Liver (tissue), 9 donors: ENCODE measurements around the gene WWP2. TPM values are rescaled to one million over a fixed set of nuclear protein-coding genes. Genes with fewer than 3 reads are reported as not detected.

ENCODE experiments used
- DNase-seq: peaks from one replicate; pipeline ENCODE4 v3.0.0-alpha.2; 2017; ENCODE audit warnings: low spot score
- H3K27ac ChIP-seq, 2 donors: one replicate each; pipeline ENCODE4 v1.7.0; 2013; ENCODE audit warnings: inconsistent platforms in 2 of 2, low read length in 2 of 2, control low read depth in 1 of 2, low read depth in 1 of 2, mild to moderate bottlenecking in 1 of 2
- H3K27me3 ChIP-seq, 4 donors: one replicate each; pipeline versions ENCODE4 v1.6.1 to v1.7.0; 2013; ENCODE audit warnings: low read length in 3 of 4, inconsistent platforms in 1 of 4, mild to moderate bottlenecking in 1 of 4, moderate library complexity in 1 of 4; ENCODE audit not compliant: control insufficient read depth in 4 of 4, insufficient read depth in 4 of 4
- H3K36me3 ChIP-seq, 4 donors: one replicate each; pipeline versions ENCODE4 v1.6.1 to v1.7.0; 2013; ENCODE audit warnings: low read length in 3 of 4, mild to moderate bottlenecking in 3 of 4, low read depth in 1 of 4, moderate library complexity in 1 of 4; ENCODE audit not compliant: control insufficient read depth in 4 of 4, insufficient read depth in 3 of 4
- H3K4me1 ChIP-seq, 4 donors: one replicate each; pipeline versions ENCODE4 v1.6.1 to v1.7.0; 2013; ENCODE audit warnings: low read length in 3 of 4, mild to moderate bottlenecking in 3 of 4, moderate library complexity in 1 of 4; ENCODE audit not compliant: control insufficient read depth in 4 of 4, insufficient read depth in 4 of 4
- H3K4me3 ChIP-seq, 3 donors: one replicate each; pipeline versions ENCODE4 v1.6.1 to v1.7.0; 2013; ENCODE audit warnings: low read length in 3 of 3, control low read depth in 1 of 3, low read depth in 1 of 3, mild to moderate bottlenecking in 1 of 3
- H3K9ac ChIP-seq, 2 donors: one replicate each; pipeline ENCODE4 v1.7.0; 2013; ENCODE audit warnings: low read length in 2 of 2, mild to moderate bottlenecking in 2 of 2, moderate library complexity in 2 of 2, control low read depth in 1 of 2, low read depth in 1 of 2
- H3K9me3 ChIP-seq, 4 donors: one replicate each; pipeline versions ENCODE4 v1.6.1 to v1.7.0; 2013; ENCODE audit warnings: low read length in 3 of 4; ENCODE audit not compliant: control insufficient read depth in 4 of 4
- ATF3 ChIP-seq: IDR thresholded peaks from 2 replicates; pipeline ENCODE4 v1.6.1; 2016; ENCODE audit warnings: antibody characterized with exemption
- EGR1 ChIP-seq, 2 donors: IDR thresholded peaks; 2 replicates each; pipeline ENCODE4 v1.6.1; 2016 to 2018; ENCODE audit warnings: antibody characterized with exemption in 2 of 2, low read depth in 2 of 2
- FOXA1 ChIP-seq: IDR thresholded peaks from 2 replicates; pipeline ENCODE4 v1.6.1; 2016; ENCODE audit warnings: antibody characterized with exemption
- GABPA ChIP-seq, 2 donors: IDR thresholded peaks in 1 of 2; conservative IDR thresholded peaks in 1 of 2; 2 replicates each; pipeline ENCODE4 v1.6.1; 2016; ENCODE audit warnings: antibody characterized with exemption in 2 of 2, mild to moderate bottlenecking in 1 of 2, moderate library complexity in 1 of 2
- HNF4G ChIP-seq: IDR thresholded peaks from 2 replicates; pipeline ENCODE4 v1.6.1; 2016; ENCODE audit warnings: antibody characterized with exemption
- JUND ChIP-seq, 2 donors: IDR thresholded peaks; 2 replicates each; pipeline ENCODE4 v1.6.1; 2016; ENCODE audit warnings: antibody characterized with exemption in 2 of 2
- NR2F2 ChIP-seq: IDR thresholded peaks from 2 replicates; pipeline ENCODE4 v1.6.1; 2016; ENCODE audit warnings: antibody characterized with exemption
- RAD21 ChIP-seq, 2 donors: IDR thresholded peaks; 2 replicates each; pipeline ENCODE4 v1.6.1; 2016; ENCODE audit warnings: antibody characterized with exemption in 2 of 2, mild to moderate bottlenecking in 2 of 2
- RXRA ChIP-seq, 2 donors: IDR thresholded peaks; 2 replicates each; pipeline ENCODE4 v1.6.1; 2017 to 2018; ENCODE audit warnings: antibody characterized with exemption in 2 of 2, mild to moderate bottlenecking in 1 of 2
- SP1 ChIP-seq: IDR thresholded peaks from 2 replicates; pipeline ENCODE4 v1.6.1; 2018; ENCODE audit warnings: antibody characterized with exemption, mild to moderate bottlenecking
- TAF1 ChIP-seq: conservative IDR thresholded peaks from 2 replicates; pipeline ENCODE4 v1.6.1; 2016; ENCODE audit warnings: antibody characterized with exemption, mild to moderate bottlenecking
- YY1 ChIP-seq: IDR thresholded peaks from 2 replicates; pipeline ENCODE4 v1.6.1; 2016; ENCODE audit warnings: antibody characterized with exemption, mild to moderate bottlenecking
- ZBTB33 ChIP-seq: IDR thresholded peaks from 2 replicates; pipeline ENCODE4 v1.6.1; 2016; ENCODE audit warnings: antibody characterized with exemption
- WGBS: extraction: QIAGEN DNeasy Blood & Tissue Kit; methylation state at CpG from one replicate; pipeline ENCODE4 v1.1.7; 2013; 5-methylcytosine and 5-hydroxymethylcytosine counted together
- polyA plus RNA-seq, 2 donors: library from polyadenylated mRNA; stranded (reverse) in 1 of 2; unstranded in 1 of 2; fragments of 200-250 nt in 1 of 2; fragments of >200 nt in 1 of 2; fragmentation: Nextera tagmentation in 1 of 2; extraction: Ambion mirVana in 1 of 2; gene quantifications; one replicate each; pipeline versions ENCODE4 v1.2.1 to v1.2.3, GENCODE V29; 2013 to 2015
- total RNA-seq, 2 donors: library from RNA; depleted of rRNA; stranded (reverse); fragments of >200 nt; gene quantifications; one replicate each; pipeline ENCODE4 v1.2.3, GENCODE V29; 2014
- TF ChIP-seq, protein P1 (sequence below): fragments of 150-350 bp; IDR thresholded peaks from 2 replicates; pipeline ENCODE4 v1.5.1; 2017; ENCODE audit warnings: improper control_type of control experiment, low read depth, low read length; ENCODE audit not compliant: missing input control
- TF ChIP-seq, protein P2 (sequence below): IDR thresholded peaks from 2 replicates; pipeline ENCODE4 v1.6.1; 2016; ENCODE audit warnings: antibody characterized with exemption
- TF ChIP-seq, protein P3 (sequence below): IDR thresholded peaks from 2 replicates; pipeline ENCODE4 v1.6.1; 2016; ENCODE audit warnings: antibody characterized with exemption, mild to moderate bottlenecking
- donor health status: healthy.
- donor health status: healthy.
- donor health status: healthy.
- donor health status: healthy.
- donor health status: healthy.

Gene WWP2
- total and polyA plus RNA-seq, 4 donors: 8.6 to 22.7 (median 13.6) TPM

DNA sequence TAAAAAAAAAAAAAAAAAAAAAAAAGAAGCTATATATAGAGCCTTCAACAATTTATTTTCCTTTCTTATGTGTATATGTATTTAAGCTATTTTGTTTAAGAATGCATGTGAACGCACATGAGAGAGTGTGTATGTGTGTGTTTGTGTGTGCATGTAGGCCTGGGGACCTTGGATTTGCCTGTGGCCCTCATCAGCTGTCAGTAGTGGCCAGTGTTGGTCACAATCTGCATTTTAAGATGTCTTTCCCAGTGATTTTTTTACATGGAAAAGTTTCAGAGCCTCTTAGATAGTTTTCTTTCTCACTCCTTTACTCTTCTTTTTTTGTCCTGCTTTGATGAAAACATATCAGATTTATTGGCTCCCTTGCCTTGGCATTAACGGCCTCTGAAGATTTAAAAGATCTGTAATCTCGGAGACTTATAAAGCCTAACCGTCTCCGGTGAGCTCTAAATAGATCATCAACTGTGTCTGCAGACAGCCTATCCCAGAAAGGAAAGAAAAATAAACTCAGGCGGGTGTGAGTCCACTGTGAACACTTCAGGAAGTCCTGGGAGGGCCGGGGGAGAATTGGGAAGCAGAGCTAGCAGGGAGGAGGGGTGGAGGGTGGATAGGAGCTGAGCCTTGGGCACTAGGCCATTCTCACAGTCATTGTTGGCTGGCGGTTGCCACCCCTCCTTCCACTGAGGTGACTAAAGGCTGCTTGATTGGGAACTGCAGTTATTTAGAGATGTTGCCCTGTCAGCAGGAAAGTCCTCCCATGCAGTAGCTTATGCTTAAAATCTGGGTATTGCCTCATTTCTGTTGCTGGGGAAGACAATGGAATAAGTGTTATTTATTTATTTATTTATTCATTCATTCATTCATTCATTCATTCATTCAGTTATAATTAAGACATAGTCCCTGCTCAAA lies 86.8 kb downstream of the WWP2 start:
- H3K27me3 ChIP-seq: no peaks in the 10 kb centered on the region
- no peaks in the 10 kb centered on the region for H3K9me3 ChIP-seq
- no peak overlapping the region for H3K4me3 ChIP-seq
- WGBS: 69% methylated on average over 8 of the region's 8 CpGs
- TF ChIP-seq, protein P1, sequence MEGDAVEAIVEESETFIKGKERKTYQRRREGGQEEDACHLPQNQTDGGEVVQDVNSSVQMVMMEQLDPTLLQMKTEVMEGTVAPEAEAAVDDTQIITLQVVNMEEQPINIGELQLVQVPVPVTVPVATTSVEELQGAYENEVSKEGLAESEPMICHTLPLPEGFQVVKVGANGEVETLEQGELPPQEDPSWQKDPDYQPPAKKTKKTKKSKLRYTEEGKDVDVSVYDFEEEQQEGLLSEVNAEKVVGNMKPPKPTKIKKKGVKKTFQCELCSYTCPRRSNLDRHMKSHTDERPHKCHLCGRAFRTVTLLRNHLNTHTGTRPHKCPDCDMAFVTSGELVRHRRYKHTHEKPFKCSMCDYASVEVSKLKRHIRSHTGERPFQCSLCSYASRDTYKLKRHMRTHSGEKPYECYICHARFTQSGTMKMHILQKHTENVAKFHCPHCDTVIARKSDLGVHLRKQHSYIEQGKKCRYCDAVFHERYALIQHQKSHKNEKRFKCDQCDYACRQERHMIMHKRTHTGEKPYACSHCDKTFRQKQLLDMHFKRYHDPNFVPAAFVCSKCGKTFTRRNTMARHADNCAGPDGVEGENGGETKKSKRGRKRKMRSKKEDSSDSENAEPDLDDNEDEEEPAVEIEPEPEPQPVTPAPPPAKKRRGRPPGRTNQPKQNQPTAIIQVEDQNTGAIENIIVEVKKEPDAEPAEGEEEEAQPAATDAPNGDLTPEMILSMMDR: no peak
- TF ChIP-seq FOXA1 (no peak), RAD21 (IDR thresholded peaks at IDR 0.05) (no peak), NR2F2 (peak; percentile 44), TAF1 (no peak), ZBTB33 (no peak)
- TF ChIP-seq, protein P2, sequence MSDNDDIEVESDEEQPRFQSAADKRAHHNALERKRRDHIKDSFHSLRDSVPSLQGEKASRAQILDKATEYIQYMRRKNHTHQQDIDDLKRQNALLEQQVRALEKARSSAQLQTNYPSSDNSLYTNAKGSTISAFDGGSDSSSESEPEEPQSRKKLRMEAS: no peak
- H3K36me3 ChIP-seq: peaks cover 0 to 9% (median 3%) of the 10 kb centered on the region in 4 donors
- peak overlapping the region in 1 of 2 donors; percentile 22 for H3K9ac ChIP-seq
- peak overlapping the region in 1 of 2 donors; percentile 31 for H3K27ac ChIP-seq
- no peaks in the 10 kb centered on the region for H3K4me1 ChIP-seq
- DNase-seq: no peak

DNA sequence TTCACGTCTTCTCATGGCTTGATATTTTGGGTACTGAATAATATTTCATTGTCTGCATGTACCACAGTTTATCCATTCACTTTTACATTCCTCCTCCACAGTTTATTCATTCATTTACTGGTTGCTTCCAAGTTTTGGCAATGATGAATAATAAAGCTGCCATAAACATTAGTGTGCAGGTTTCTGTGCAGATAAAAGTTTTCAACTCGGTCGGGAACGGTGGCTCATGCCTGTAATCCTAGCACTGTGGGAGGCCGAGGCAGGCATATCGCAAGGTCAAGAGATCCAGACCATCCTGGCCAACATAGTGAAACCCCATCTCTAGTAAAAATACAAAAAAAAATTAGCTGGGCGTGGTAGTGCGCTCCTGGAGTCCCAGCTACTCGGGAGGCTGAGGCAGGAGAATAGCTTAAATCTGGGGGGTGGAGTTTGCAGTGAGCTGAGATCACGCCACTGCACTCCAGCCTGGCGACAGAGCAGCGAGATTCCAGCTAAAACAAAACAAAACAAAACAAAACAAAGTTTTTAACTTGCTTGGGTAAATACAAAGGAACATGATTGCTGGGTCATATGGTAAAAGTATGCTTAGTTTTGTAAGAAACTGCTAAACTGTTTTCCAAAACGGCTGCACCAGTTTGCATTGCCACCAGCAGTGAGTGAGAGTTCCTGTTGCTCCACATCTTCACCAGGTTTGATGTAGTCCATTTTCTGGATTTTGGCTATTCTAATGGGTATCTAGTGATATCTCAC lies 89.5 kb downstream of the WWP2 start:
- H3K27me3 ChIP-seq: no peaks in the 10 kb centered on the region
- no peak overlapping the region for H3K4me3 ChIP-seq
- H3K36me3 ChIP-seq: peaks cover 0 to 3% (median 1%) of the 10 kb centered on the region in 4 donors
- no peak for DNase-seq
- H3K27ac ChIP-seq: no peak overlapping the region
- 83% methylated on average over 13 of the region's 13 CpGs for WGBS
- H3K9ac ChIP-seq: no peak overlapping the region
- no peaks in the 10 kb centered on the region for H3K9me3 ChIP-seq
- H3K4me1 ChIP-seq: no peaks in the 10 kb centered on the region
- TF ChIP-seq YY1 (no peak), TAF1 (no peak), ATF3 (no peak), JUND (IDR thresholded peaks at IDR 0.05) (no peak), RXRA (IDR thresholded peaks at IDR 0.05) (no peak), ZBTB33 (no peak), SP1 (no peak), EGR1 (IDR thresholded peaks at IDR 0.05; ENCODE audit: low read depth in 2 of 2) (no peak), NR2F2 (no peak), RAD21 (IDR thresholded peaks at IDR 0.05) (no peak), HNF4G (no peak), GABPA (IDR thresholded peaks at IDR 0.05 in 1 of 2, conservative IDR thresholded peaks at IDR 0.05 in 1 of 2) (no peak)
- TF ChIP-seq, protein P1: no peak
- TF ChIP-seq, protein P3, sequence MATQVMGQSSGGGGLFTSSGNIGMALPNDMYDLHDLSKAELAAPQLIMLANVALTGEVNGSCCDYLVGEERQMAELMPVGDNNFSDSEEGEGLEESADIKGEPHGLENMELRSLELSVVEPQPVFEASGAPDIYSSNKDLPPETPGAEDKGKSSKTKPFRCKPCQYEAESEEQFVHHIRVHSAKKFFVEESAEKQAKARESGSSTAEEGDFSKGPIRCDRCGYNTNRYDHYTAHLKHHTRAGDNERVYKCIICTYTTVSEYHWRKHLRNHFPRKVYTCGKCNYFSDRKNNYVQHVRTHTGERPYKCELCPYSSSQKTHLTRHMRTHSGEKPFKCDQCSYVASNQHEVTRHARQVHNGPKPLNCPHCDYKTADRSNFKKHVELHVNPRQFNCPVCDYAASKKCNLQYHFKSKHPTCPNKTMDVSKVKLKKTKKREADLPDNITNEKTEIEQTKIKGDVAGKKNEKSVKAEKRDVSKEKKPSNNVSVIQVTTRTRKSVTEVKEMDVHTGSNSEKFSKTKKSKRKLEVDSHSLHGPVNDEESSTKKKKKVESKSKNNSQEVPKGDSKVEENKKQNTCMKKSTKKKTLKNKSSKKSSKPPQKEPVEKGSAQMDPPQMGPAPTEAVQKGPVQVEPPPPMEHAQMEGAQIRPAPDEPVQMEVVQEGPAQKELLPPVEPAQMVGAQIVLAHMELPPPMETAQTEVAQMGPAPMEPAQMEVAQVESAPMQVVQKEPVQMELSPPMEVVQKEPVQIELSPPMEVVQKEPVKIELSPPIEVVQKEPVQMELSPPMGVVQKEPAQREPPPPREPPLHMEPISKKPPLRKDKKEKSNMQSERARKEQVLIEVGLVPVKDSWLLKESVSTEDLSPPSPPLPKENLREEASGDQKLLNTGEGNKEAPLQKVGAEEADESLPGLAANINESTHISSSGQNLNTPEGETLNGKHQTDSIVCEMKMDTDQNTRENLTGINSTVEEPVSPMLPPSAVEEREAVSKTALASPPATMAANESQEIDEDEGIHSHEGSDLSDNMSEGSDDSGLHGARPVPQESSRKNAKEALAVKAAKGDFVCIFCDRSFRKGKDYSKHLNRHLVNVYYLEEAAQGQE: no peak
- TF ChIP-seq, protein P2: no peak
